ENCODE measurements around the gene MORC1. TPM values are rescaled to one million over a fixed set of nuclear protein-coding genes. Genes with fewer than 3 reads are reported as not detected.

MORC1 gene
- total RNA-seq, 1 donor from 2014 or later: not detected

- TF ChIP-seq EZH2phosphoT487 (IDR thresholded peaks at IDR 0.05): no peak
- TF ChIP-seq, protein P1, sequence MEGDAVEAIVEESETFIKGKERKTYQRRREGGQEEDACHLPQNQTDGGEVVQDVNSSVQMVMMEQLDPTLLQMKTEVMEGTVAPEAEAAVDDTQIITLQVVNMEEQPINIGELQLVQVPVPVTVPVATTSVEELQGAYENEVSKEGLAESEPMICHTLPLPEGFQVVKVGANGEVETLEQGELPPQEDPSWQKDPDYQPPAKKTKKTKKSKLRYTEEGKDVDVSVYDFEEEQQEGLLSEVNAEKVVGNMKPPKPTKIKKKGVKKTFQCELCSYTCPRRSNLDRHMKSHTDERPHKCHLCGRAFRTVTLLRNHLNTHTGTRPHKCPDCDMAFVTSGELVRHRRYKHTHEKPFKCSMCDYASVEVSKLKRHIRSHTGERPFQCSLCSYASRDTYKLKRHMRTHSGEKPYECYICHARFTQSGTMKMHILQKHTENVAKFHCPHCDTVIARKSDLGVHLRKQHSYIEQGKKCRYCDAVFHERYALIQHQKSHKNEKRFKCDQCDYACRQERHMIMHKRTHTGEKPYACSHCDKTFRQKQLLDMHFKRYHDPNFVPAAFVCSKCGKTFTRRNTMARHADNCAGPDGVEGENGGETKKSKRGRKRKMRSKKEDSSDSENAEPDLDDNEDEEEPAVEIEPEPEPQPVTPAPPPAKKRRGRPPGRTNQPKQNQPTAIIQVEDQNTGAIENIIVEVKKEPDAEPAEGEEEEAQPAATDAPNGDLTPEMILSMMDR (IDR thresholded peaks at IDR 0.05): no peak
- no peak for TF ChIP-seq EZH2 (IDR thresholded peaks at IDR 0.05)
- Histone ChIP-seq H3K36me3 (no peaks in the 10 kb centered on the region), H3K4me1 (no peaks in the 10 kb centered on the region), H3K9ac (no peak overlapping the region), H3K4me2 (no peak overlapping the region), H3K4me3 (no peak overlapping the region), H3K79me2 (ENCODE audit: low read depth) (no peaks in the 10 kb centered on the region), H4K20me1 (ENCODE audit: low read depth) (no peaks in the 10 kb centered on the region), H3F3A (ENCODE audit: low read depth) (no peaks in the 10 kb centered on the region), H2AFZ (replicated peaks) (peak overlapping the region; percentile 17), H3K27ac (no peak overlapping the region), H3K27me3 (no peaks in the 10 kb centered on the region), H3K9me3 (ENCODE audit: low read depth) (no peaks in the 10 kb centered on the region)
- Mint-ChIP-seq H3K36me3 (no peaks in the 10 kb centered on the region), H3K9me3 (peaks cover 3% of the 10 kb centered on the region), H3K4me3 (no peak overlapping the region), H3K27ac (peak overlapping the region; percentile 9), H3K27me3 (ENCODE audit: insufficient read depth, low read depth) (peaks cover 2% of the 10 kb centered on the region), H3K4me1 (peaks cover 6% of the 10 kb centered on the region)
- DNase-seq (ENCODE audit: low spot score): no peak
Measured at GRCh38 chr3:108936924-108937689, 180.8 kb downstream of the MORC1 start.

GRCh38 chr3:108931035-108931434 lies 186.9 kb downstream of the MORC1 start:
- Histone ChIP-seq H3K79me2 (ENCODE audit: low read depth) (no peaks in the 10 kb centered on the region), H3K4me1 (no peaks in the 10 kb centered on the region), H3K9ac (no peak overlapping the region), H2AFZ (replicated peaks) (no peak overlapping the region), H4K20me1 (ENCODE audit: low read depth) (no peaks in the 10 kb centered on the region), H3K36me3 (no peaks in the 10 kb centered on the region), H3K27ac (no peak overlapping the region), H3K27me3 (no peaks in the 10 kb centered on the region), H3K4me3 (no peak overlapping the region), H3K4me2 (no peak overlapping the region), H3F3A (ENCODE audit: low read depth) (no peaks in the 10 kb centered on the region), H3K9me3 (ENCODE audit: low read depth) (no peaks in the 10 kb centered on the region)
- Mint-ChIP-seq H3K9me3 (peaks cover 18% of the 10 kb centered on the region), H3K36me3 (no peaks in the 10 kb centered on the region), H3K4me3 (no peak overlapping the region), H3K27ac (no peak overlapping the region), H3K4me1 (no peaks in the 10 kb centered on the region), H3K27me3 (ENCODE audit: insufficient read depth, low read depth) (peaks cover 2% of the 10 kb centered on the region)
- no peak for DNase-seq (ENCODE audit: low spot score)
- TF ChIP-seq EZH2 (IDR thresholded peaks at IDR 0.05) (no peak), EZH2phosphoT487 (IDR thresholded peaks at IDR 0.05) (no peak)
- TF ChIP-seq, protein P1 (IDR thresholded peaks at IDR 0.05): no peak

DNA sequence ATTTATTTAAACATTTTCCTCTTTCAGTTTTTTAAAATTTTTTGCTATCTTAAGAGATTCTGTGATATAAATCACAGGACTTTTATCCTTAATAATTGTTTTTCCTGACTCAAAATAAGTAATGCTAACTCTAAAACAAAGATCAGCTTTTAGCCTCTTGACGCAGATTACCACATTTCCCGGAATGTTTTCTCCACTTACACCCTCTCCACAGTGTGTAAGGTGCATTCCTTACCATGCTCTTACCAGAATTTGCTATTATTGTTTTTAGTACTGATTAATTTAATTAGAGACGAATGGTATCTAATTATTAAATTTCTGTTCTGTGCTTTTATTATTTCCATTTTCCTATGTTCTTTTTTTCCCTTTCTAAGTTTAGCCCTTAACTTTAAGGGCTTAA lies 199.1 kb downstream of the MORC1 start:
- no peaks in the 10 kb centered on the region for H3K27me3 Mint-ChIP-seq (ENCODE audit: insufficient read depth, low read depth)
- H3F3A ChIP-seq (ENCODE audit: low read depth): no peaks in the 10 kb centered on the region

More for the DNA sequence above, 199.1 kb downstream of the MORC1 start:
- no peak for TF ChIP-seq EZH2 (IDR thresholded peaks at IDR 0.05)
- TF ChIP-seq, protein P1 (IDR thresholded peaks at IDR 0.05): no peak
- TF ChIP-seq EZH2phosphoT487 (IDR thresholded peaks at IDR 0.05): no peak
- H4K20me1 ChIP-seq (ENCODE audit: low read depth): no peaks in the 10 kb centered on the region
- Mint-ChIP-seq H3K4me3 (no peak overlapping the region), H3K27ac (no peak overlapping the region), H3K9me3 (peaks cover 5% of the 10 kb centered on the region), H3K4me1 (no peaks in the 10 kb centered on the region), H3K36me3 (peaks cover 2% of the 10 kb centered on the region)
- no peak for DNase-seq (ENCODE audit: low spot score)
- no peak overlapping the region for H3K9ac ChIP-seq
- H3K27me3 ChIP-seq: no peaks in the 10 kb centered on the region
- no peak overlapping the region for H2AFZ ChIP-seq (replicated peaks)
- no peak overlapping the region for H3K4me3 ChIP-seq
- H3K9me3 ChIP-seq (ENCODE audit: low read depth): no peaks in the 10 kb centered on the region
- no peaks in the 10 kb centered on the region for H3K4me1 ChIP-seq
- H3K36me3 ChIP-seq: no peaks in the 10 kb centered on the region
- H3K4me2 ChIP-seq: no peak overlapping the region
- H3K27ac ChIP-seq: no peak overlapping the region
- no peaks in the 10 kb centered on the region for H3K79me2 ChIP-seq (ENCODE audit: low read depth)
